ENCODE data around the gene KRTAP5-2.

Gene KRTAP5-2

GRCh38 chr11:1567052-1567720, 30.9 kb downstream of the KRTAP5-2 start:
- in situ Hi-C loops (cut with HindIII; ENCODE audit: low sequenced_read_pairs): no loop called here
- H3K4me3 ChIP-seq (ENCODE audit: low read depth, low read length): no peak overlapping the region
- TF ChIP-seq CTCF (IDR thresholded peaks at IDR 0.05; ENCODE audit: low read depth, low read length): no peak
- no peak for DNase-seq (ENCODE audit: low read depth, low spot score)

- no peak overlapping the region for H3K4me3 ChIP-seq (ENCODE audit: low read depth, low read length)
- in situ Hi-C loops (cut with HindIII; ENCODE audit: low sequenced_read_pairs): no loop called here
- DNase-seq (ENCODE audit: low read depth, low spot score): no peak
- peak; percentile 23 for TF ChIP-seq CTCF (IDR thresholded peaks at IDR 0.05; ENCODE audit: low read depth, low read length)
These were observed 31.6 kb downstream of the KRTAP5-2 start for GRCh38 chr11:1566381-1567051.

DNA sequence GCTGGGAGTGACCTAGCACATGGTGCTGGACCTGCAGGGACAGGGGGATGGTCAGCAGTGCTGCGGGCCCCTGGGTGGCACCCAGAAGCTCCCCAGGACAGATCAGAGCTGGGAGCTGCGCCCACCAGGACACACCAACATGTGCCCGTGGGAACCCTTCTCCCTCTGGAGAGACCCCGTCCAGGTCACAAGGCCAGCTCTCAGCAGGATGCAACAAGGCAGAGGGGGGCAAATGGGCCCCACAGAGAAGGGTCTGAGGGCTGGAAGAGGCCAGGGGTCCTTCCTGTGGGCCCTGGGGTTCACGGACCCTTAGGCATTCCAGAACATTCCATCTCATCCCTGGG, 32.2 kb downstream of the KRTAP5-2 start:
- TF ChIP-seq CTCF (IDR thresholded peaks at IDR 0.05; ENCODE audit: low read depth, low read length): no peak
- DNase-seq (ENCODE audit: low read depth, low spot score): no peak

DNA sequence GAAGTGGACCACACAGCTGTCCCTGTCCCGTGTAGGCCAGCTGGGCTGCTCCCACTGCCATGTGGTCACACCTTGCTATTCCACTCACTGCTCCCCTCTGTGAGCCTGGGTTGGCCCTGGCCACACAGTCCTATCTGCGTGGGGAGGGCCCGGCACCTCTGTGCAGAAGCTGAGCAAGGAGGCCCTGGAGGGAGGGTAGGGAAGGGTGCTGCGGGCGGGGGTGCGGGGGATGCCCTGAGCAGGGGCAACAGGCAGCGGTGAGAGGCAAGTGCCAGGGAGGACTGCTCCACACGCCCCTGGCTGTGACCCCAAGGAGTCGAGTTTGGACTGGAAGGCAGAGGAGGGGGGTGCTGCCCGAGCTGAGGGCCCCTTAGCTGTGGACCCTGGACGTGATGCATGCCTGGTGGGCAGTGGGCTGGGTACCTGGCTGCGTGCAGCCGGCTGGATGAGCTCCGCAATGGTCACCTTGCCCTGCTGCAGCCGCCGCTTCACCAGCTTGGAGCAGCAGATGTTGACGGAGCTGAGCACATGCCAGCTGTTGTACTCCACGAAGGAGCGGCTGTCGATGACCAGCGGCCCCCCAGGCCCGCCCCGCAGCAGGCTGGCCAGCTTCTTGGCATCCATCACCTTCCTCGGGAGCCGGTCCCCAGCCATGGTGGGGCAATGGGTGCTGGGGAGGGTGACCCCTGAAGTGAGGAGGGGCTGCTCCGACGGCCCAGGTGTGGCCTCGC, 32.8 kb downstream of the KRTAP5-2 start:
- DNase-seq (ENCODE audit: low read depth, low spot score): no peak
- TF ChIP-seq CTCF (IDR thresholded peaks at IDR 0.05; ENCODE audit: low read depth, low read length): no peak
- in situ Hi-C loops (cut with HindIII; ENCODE audit: low sequenced_read_pairs): no loop called here

More for the DNA sequence above, 32.2 kb downstream of the KRTAP5-2 start:
- no peak overlapping the region for H3K4me3 ChIP-seq (ENCODE audit: low read depth, low read length)
- in situ Hi-C loops (cut with HindIII; ENCODE audit: low sequenced_read_pairs): no loop called here

GRCh38 chr11:1564535-1565172, 33.4 kb downstream of the KRTAP5-2 start:
- no peak for TF ChIP-seq CTCF (IDR thresholded peaks at IDR 0.05; ENCODE audit: low read depth, low read length)
- no peak overlapping the region for H3K4me3 ChIP-seq (ENCODE audit: low read depth, low read length)
- in situ Hi-C loops (cut with HindIII; ENCODE audit: low sequenced_read_pairs): no loop called here
- peak; percentile 89 for DNase-seq (ENCODE audit: low read depth, low spot score)

More for the DNA sequence above, 32.8 kb downstream of the KRTAP5-2 start:
- no peak overlapping the region for H3K4me3 ChIP-seq (ENCODE audit: low read depth, low read length)

DNA sequence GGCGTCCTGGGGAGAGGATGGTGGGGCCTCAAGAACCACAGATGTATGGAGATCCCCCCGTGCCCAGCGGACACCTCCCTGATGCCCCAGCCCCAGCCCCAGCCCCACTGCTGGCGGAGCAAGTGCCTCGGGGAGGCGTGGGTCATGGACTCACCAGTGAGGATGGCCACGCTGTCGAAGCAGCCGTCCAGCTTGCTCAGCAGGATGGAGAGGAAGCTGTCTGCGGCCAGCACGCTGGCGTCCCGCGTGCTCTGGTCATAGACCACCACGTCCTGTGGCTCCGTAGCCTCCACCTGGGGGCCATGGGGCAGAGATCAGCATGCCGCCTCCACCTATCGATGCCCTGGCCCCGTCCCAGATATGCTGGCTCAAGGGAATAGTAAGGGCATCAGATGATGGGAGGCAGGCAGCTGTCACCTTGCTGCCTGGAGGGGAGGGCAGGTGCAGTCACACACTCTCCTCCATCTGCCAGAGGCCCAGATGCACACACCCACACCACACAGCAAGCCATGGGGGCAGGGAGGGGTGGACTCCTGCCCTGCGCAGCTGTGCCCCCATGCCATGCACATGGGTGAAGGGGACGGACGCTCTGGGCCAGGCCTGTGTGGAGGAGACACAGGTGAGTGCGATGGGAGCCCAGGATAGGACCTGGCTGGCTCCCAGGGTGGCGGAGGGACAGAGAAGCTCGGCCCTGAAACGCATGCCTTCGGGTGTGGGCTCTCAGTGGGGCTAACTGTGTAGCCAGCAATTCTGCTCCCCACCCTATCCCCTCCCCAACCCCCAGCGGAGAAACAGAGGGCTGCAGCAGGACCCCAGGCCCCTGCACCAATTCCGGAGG, 34.2 kb downstream of the KRTAP5-2 start:
- in situ Hi-C loops (cut with HindIII; ENCODE audit: low sequenced_read_pairs): no loop called here
- DNase-seq (ENCODE audit: low read depth, low spot score): no peak
- TF ChIP-seq CTCF (IDR thresholded peaks at IDR 0.05; ENCODE audit: low read depth, low read length): no peak

More for the DNA sequence above, 34.2 kb downstream of the KRTAP5-2 start:
- H3K4me3 ChIP-seq (ENCODE audit: low read depth, low read length): no peak overlapping the region

All from astrocyte of the spinal cord (primary cell).